ENCODE data around the gene ZNF672.
"Not testable (repeated sequence)": the region's sequence is repeated elsewhere in the genome, so short reads cannot be mapped to it uniquely, and the experiment has no call there.

The ZNF672 gene

GRCh38 chr1:248837781-248838356, at the start of gene ZNF672:
ZNF672 (plus strand) TSS chr1:248838224; CDS start chr1:248847275, 9,051 bp downstream.
- DNase-seq, result peak; percentile 93 to 94

DNA sequence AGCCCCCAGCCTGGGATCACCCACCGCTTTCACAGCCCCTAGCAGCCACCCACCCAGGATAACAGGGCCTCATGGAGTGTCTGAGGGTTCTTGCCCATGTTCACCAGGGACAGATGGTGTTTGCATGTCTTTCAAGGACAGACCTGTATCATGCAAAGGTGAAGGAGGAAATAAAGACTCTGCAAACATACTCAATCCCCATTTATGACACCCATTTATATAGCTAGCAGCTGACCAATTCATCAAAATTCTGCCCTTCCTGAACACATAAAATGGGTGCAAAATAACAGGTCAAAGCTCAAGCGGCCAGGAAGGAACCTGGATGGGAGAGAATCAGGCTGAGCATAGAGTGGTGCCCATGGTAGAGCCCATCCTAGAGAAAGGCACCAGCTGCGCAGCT, 49.7 kb upstream of the ZNF672 start:
- no peak for DNase-seq

DNA sequence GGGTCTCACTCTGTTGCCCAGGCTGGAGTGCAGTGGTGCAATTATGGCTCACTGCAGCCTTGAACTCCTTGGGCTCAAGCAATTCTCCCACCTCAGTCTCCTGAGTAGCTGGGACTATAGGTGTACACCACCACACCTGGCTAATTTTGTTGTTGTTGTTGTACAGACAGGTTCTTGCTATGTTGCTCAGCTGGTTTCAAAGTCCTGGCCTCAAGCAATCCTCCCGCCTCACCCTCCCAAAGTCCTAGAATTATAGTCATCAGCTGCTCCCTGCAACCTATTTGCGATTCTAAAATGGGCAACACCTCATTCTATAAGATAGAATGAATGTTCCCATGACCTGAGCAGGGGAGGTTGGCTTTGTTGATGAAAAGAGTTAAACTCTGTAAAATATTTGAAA, 48.7 kb upstream of the ZNF672 start:
- not testable (repeated sequence) for DNase-seq

DNA sequence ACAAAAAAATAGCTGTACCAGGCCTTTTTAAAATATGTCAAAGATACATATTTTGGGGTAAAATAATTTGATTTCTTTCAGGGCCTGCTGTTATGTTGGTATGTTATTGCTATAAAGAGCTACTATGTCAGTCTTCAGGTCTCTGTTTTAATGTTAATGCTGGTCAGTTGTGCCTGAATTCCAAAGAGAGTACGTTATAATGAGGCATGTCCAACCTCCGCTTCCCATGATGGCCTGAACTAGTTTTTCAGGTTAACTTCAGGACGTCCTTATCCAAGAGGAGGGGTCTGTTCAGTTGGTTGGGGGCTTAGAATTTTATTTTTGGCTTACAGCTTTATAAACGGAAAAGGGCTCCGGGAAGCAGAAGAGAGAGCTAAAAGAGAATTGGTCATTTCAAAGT, 47.6 kb upstream of the ZNF672 start:
- no peak for DNase-seq

- DNase-seq, result no peak
Measured at GRCh38 chr1:248791010-248791409, 47.0 kb upstream of the ZNF672 start.

GRCh38 chr1:248792342-248792741, 45.7 kb upstream of the ZNF672 start:
- no peak for DNase-seq

DNA sequence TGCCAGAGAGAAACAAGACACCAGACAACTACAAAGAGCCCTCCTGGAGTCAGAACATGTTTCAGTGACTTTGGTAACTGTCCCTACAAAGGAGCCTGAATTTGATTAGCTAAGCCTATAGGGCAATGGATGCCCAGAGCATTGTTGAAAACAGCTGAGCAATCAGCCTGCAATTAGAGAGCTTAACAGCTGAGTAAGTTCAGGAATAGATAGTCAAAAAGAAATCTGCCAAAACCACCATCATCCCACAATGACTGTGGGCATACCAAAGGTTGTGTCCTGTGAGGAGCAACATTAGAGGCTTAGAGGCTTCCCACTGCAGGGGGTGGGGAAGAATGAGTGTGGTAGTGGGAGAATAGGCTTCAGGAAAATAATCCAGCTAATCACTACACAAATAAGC, 44.4 kb upstream of the ZNF672 start:
- DNase-seq, result no peak

DNA sequence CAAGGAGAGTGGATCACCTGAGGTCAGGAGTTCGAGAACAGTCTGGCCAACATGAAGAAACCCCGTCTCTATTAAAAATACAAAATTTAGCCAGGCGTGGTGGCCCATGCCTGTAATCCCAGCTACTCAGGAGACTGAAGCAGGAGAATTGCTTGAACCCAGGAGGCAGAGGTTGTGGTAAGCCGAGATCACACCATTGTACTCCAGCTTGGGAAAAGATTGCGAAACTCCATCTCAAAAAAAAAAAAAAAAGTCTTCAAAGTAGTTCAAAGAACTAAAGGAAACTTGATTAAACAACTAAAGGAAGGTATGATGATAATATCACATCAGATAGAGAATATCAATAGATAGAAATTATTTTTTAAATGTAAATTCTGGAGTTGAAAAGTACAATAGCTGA, 43.4 kb upstream of the ZNF672 start:
- not testable (repeated sequence) for DNase-seq

- no peak for DNase-seq
Measured at GRCh38 chr1:248798791-248799190, 39.2 kb upstream of the ZNF672 start.

GRCh38 chr1:248800459-248800858, 37.6 kb upstream of the ZNF672 start:
- DNase-seq, result no peak

DNA sequence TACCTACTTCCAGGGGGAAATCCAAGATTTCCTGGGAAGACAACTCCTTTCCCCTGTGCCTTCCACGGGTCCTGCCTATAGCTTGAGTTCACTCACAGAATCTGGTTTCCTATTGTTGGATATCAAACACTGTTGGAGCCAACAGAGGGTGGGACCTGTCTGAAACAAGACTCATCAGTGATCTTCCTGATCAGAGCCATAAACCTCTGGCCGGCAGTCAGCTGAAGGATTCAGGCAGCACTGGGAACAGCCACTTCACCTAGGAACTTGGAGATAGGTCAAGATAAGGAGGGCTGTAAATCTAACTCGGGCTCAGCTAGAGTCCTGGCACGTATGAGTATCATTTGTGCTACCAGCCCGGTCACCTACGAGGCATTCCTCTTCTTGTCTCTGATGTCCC, 35.6 kb upstream of the ZNF672 start:
- no peak for DNase-seq

GRCh38 chr1:248803501-248803900, 34.5 kb upstream of the ZNF672 start:
- not testable (repeated sequence) for DNase-seq

- DNase-seq, result no peak
Measured at GRCh38 chr1:248804771-248805681, 33.0 kb upstream of the ZNF672 start.

DNA sequence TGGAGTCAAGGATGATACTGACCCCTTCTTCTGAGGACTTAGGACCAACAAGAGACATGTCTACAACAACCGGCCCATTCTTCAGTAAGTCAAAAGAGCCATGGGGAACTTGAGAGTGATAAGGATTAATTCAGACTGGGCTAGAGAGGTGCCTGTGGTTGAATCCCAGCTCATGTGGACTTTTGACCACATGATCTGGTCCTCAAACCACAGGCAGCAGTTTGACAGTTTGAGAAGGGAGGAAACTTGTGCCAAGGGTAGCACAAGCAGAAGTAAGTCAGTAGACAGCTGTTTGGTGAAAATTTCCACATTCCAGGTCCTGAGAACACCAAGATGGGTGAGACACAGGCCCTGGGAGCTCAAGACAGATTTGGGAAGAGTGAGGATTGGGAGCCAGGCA, 32.1 kb upstream of the ZNF672 start:
- DNase-seq, result no peak

DNA sequence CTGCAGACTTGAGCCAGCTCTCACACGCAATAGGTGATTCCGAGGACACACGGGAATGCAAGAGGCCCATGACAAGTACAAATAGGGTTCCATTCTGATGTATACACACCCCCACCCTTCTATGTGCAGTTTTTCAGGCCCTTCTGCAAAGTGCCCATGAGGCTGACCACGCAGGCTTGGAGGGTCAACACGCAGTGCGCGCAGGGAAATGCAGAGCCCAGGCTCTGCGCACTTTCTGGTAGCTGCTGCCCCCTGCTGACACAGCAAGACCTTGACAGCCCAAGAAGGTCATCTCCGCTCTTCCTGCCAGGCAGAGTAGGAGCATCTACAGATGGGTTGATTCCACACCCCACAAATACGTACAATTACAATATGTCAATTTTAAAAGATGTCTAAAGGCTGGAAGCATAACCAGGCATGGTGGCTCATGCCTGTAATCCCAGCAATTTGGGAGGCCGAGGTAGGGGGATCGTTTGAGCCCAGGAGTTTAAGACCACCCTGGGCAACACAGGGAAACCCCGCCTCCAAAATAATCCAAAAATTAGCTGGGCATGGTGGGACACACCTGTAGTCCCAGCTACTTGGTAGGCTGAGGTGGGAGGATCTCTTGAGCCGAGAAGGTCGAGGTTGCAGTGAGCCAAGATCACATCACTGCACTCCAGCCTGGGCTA, 30.8 kb upstream of the ZNF672 start:
- peak; percentile 45 to 50 for DNase-seq

- no peak for DNase-seq
Measured at GRCh38 chr1:248808876-248809275, 29.1 kb upstream of the ZNF672 start.

DNA sequence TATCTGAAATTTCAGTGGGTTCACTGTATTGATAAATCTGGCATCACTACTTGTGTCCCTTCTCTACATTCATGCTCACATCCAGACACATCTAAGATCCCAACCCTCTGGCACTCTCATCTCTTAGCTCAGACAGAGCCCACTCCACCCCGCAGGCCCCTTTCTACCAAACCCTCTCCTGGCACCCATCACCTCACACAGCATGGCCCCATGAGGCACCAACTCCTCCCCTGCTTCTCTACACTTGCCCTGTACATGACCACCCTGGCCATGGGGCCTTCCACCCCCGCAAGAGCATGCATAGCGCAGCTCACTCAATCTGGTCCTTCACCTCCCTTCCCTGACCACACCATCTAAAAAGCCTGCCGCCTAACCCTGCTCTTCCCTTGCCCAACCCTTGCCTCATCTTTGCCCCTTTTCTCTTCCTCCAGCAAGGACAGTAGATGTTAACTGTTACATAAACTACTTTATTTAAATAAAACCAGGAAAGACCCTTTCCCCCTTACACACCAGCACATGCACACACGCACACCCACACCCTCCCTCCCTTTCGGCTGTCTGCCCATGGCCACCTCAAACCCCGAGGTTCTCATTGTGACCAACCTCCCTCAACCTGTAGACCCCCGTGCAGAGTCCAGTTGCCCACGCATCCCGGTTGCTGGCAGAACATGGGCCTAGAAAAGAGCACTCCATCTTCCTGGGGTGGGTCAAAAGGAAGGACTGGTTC, 27.9 kb upstream of the ZNF672 start:
- no peak for DNase-seq

GRCh38 chr1:248810727-248811513, 27.1 kb upstream of the ZNF672 start:
- DNase-seq, result no peak

DNA sequence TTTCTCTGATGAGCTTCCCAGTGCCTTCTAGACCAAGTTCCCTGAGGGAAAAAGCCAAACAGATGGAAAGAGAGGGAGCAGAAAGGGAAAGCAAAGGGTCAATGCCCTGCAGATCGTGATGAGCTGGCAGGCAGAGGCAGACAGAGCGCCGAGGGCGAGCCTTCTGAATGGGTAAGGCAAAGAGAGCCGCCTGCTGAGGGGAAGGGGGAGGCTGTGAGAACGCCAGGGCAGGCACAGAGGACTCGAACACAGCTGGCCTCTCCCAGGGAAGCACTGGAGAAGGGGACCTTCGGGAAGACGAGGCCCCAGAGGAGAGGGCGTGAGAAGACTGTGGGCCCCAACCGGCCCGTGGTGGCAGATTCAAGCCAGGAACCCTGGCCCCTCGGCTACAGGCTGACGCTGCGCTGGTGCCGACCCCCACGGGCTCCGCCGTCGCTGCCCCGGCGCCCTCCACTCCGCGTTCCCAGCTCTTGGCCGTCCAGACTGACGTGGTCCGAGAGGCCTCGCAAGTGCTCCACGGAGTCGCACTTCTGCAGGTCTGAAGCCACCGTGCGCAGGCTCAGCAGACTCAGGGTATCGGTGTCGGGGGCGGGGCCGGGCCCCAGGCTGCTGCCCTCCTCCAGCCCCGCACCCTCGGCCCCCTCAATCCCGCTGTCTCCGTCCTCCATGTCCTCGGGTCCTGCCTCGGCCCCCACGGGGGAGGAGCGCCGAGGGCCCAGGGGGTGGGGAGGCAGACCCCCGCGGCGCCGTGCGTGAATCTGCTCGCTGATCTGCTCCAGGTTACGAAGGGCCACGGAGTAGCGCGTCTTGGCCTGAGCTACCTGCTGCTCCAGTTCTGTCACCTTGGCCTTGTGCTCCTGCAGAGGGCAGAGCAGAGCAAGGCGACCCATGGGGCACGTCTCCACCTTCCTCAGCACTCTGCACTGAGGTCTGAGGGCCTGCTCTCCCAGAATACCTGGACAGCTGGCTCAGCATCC, 26.2 kb upstream of the ZNF672 start:
- no peak for DNase-seq

- DNase-seq, result no peak
Measured at GRCh38 chr1:248812736-248813425, 25.1 kb upstream of the ZNF672 start.

Measured in activated CD4-positive, alpha-beta T cell treated with anti-CD3 and anti-CD28 coated beads for 4 hours (primary cell).